ENCODE data around the gene CYP2A6. TPM values are rescaled to one million over a fixed set of nuclear protein-coding genes. Genes with fewer than 3 reads are reported as not detected.

Gene CYP2A6
- total RNA-seq, 1 experiment from 2014 or later = 0.28 TPM

DNA sequence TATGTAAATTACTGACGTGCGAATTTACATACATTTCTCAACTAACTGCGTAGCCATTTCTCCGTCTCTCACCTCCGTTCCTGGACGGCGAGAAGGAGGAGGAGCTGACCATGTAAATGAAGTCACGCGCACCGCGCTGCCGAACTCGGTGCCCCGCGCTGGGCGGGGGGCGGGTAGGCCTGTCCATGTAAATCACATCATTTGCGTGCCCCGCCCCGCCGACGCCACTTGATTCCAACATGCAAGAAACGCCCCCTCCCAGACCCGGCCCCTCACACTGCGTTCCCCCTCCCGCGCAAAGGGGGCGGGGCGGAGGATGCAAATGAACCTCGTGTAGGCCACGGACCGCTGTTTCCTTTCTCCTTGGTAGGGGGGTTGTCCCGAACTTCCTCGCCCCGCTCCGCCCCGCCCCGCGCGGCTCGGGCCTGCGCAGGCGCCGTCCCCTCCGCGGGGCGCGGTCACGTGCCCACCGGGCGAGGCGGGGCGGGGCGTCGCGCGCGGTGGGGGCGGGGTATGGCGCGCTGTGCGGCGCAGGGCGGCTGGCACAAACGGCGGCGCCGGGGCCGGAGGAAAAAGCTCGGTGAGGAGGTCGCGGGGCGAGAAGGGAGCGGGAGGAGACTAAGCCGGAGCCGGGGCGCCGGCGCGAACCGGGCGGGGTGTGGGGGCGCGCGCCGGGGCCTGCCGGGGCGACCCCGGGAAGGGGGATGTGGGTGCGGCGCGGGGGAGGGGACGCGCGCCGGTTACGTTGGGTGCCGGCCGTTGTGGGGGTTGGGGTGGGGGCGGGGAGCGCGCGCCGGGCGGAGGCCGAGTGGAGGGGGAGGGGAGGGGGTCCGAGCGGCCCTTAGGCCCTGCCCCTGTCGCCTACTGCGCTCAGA lies 51.3 kb downstream of the CYP2A6 start, which contains the start of gene EGLN2:
TSS of gene EGLN2 (plus strand) at position 509 of the 875 bp plus-strand sequence. CDS start 1,382 bp downstream, outside the sequence.
- no peak within 1 kb of the TSS for H3K56ac ChIP-seq (ENCODE audit: insufficient read length, low read depth, low read length)
- H3K27ac ChIP-seq (ENCODE audit: insufficient read length, low read depth, low read length) = peak within 1 kb of the TSS; percentile 51

More for the DNA sequence above, 51.3 kb downstream of the CYP2A6 start, which contains the start of gene EGLN2:
- peaks cover 2% of the 10 kb centered on the region; the same call in 1 of the 2 replicates for H3K4me1 ChIP-seq (ENCODE audit: insufficient read depth, low read length)
- no peaks in the 10 kb centered on the region; the same call in 1 of the 2 replicates for H3K27me3 Mint-ChIP-seq (ENCODE audit: low read depth)
- peak within 1 kb of the TSS; percentile 44 for H2BK120ac ChIP-seq (ENCODE audit: low read depth, low read length, poor library complexity, severe bottlenecking)
- H3T11ph ChIP-seq (ENCODE audit: low read length) = no peak within 1 kb of the TSS
- H3K9me3 Mint-ChIP-seq = no peaks in the 10 kb centered on the region; a peak in 1 of 5 replicates
- no peak within 1 kb of the TSS for H2BK15ac ChIP-seq (ENCODE audit: low read depth, low read length)
- H3K9me3 ChIP-seq (ENCODE audit: control insufficient read depth, low read depth, low read length) = no peaks in the 10 kb centered on the region
- H2BK12ac ChIP-seq (ENCODE audit: insufficient read length, low read depth, low read length) = no peak within 1 kb of the TSS
- no peak within 1 kb of the TSS for H3K23ac ChIP-seq (ENCODE audit: insufficient read length, low read depth, low read length)
- H4K20me1 ChIP-seq (ENCODE audit: control insufficient read depth, insufficient read depth, insufficient read length) = peaks cover 2% of the 10 kb centered on the region
- peak within 1 kb of the TSS; percentile 80 for H3K18ac ChIP-seq (ENCODE audit: insufficient read length, low read depth, low read length)
- TF ChIP-seq, protein P1, sequence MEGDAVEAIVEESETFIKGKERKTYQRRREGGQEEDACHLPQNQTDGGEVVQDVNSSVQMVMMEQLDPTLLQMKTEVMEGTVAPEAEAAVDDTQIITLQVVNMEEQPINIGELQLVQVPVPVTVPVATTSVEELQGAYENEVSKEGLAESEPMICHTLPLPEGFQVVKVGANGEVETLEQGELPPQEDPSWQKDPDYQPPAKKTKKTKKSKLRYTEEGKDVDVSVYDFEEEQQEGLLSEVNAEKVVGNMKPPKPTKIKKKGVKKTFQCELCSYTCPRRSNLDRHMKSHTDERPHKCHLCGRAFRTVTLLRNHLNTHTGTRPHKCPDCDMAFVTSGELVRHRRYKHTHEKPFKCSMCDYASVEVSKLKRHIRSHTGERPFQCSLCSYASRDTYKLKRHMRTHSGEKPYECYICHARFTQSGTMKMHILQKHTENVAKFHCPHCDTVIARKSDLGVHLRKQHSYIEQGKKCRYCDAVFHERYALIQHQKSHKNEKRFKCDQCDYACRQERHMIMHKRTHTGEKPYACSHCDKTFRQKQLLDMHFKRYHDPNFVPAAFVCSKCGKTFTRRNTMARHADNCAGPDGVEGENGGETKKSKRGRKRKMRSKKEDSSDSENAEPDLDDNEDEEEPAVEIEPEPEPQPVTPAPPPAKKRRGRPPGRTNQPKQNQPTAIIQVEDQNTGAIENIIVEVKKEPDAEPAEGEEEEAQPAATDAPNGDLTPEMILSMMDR (conservative IDR thresholded peaks at IDR 0.05) = no peak
- WGBS (ENCODE audit: extremely low coverage, insufficient read length, low lambda C conversion rate) = no CpG with 5 or more reads among the region's 110 CpGs
- H3K27me3 ChIP-seq (ENCODE audit: insufficient read depth, low read length) = no peaks in the 10 kb centered on the region
- no peak within 1 kb of the TSS for H2AK5ac ChIP-seq (ENCODE audit: insufficient read length, low read length)
- H3K9ac ChIP-seq (ENCODE audit: extremely low read depth, insufficient read length, low read length) = peak within 1 kb of the TSS; percentile 87
- peaks cover 9% of the 10 kb centered on the region for H3K23me2 ChIP-seq (ENCODE audit: insufficient read length, low read depth, low read length, poor library complexity, severe bottlenecking)
- H2BK20ac ChIP-seq (ENCODE audit: low read depth, low read length, poor library complexity, severe bottlenecking) = no peak within 1 kb of the TSS
- H3K79me1 ChIP-seq (ENCODE audit: insufficient read depth, low read depth, low read length, poor library complexity, severe bottlenecking) = peaks cover 4% of the 10 kb centered on the region
- H3K79me2 ChIP-seq (ENCODE audit: insufficient read depth, low read length) = peaks cover 22% of the 10 kb centered on the region; the same call in 1 of the 2 replicates
- peaks cover 32 to 43% of the 10 kb centered on the region in 2 experiments for H3K4me1 Mint-ChIP-seq
- H3K4ac ChIP-seq (ENCODE audit: low read depth, low read length) = no peak within 1 kb of the TSS; the same call in 1 of the 2 replicates
- H4K5ac ChIP-seq (ENCODE audit: insufficient read length, low read depth, low read length) = no peak within 1 kb of the TSS
- H4K8ac ChIP-seq (replicated peaks; ENCODE audit: insufficient read length, low read depth, low read length) = no peak within 1 kb of the TSS
- H4K91ac ChIP-seq (ENCODE audit: insufficient read length, low read depth, low read length) = no peak within 1 kb of the TSS
- H3K27ac Mint-ChIP-seq = peak within 1 kb of the TSS; percentile 98 to 99 (median 98)
- peak within 1 kb of the TSS; percentile 82 for H3K4me2 ChIP-seq (ENCODE audit: insufficient read depth, insufficient read length, low read length)
- H2BK5ac ChIP-seq (ENCODE audit: insufficient read length, low read length) = no peak within 1 kb of the TSS
- peak within 1 kb of the TSS; percentile 90 for H3K14ac ChIP-seq (ENCODE audit: insufficient read depth, low read length)
- peak within 1 kb of the TSS; percentile 93 to 96 for H3K4me3 Mint-ChIP-seq
- peaks cover 11 to 36% (median 32%) of the 10 kb centered on the region in 3 experiments; a peak in 6 of 7 replicates for H3K36me3 Mint-ChIP-seq (ENCODE audit: insufficient read depth in 1 of 3, low read depth in 3 of 3)
- DNase-seq = peak; percentile 100
- H2AFZ ChIP-seq (ENCODE audit: low read length) = no peak within 1 kb of the TSS
